SK-N-SH treated with all-trans-retinoic acid at 6 μM for 48 hours (cell line): ENCODE data around the gene AXIN2.
"Not testable (repeated sequence)": the region's sequence is repeated elsewhere in the genome, so short reads cannot be mapped to it uniquely, and the experiment has no call there.

Experiments used
- ATAC-seq: fragments of 200-7000 bp; cut with Tn5 transposase; 3 replicates; pipeline ENCODE4 v1.9.1; 2020; ENCODE audit warnings: mild to moderate bottlenecking, moderate library complexity
- ARNTL ChIP-seq: fragments of 450-650 bp; formaldehyde crosslinking; IDR thresholded peaks from 2 replicates; pipeline ENCODE4 v1.5.0; 2020; ENCODE audit warnings: low read depth, mild to moderate bottlenecking, moderate library complexity, borderline replicate concordance
- CREB5 ChIP-seq: fragments of 250-450 bp; sonication (Bioruptor Pico); IDR thresholded peaks from 2 replicates; pipeline ENCODE4 v1.5.1; 2020; ENCODE audit warnings: low read depth, mild to moderate bottlenecking, moderate library complexity
- GLIS3 ChIP-seq: fragments of 250-450 bp; sonication (Bioruptor Pico); IDR thresholded peaks from 2 replicates; pipeline ENCODE4 v1.5.0; 2020; ENCODE audit warnings: mild to moderate bottlenecking, moderate library complexity
- ISL1 ChIP-seq: fragments of 250-450 bp; sonication (Bioruptor Pico); IDR thresholded peaks from 2 replicates; pipeline ENCODE4 v2.1.2; 2022; ENCODE audit warnings: mild to moderate bottlenecking, moderate library complexity
- OSR1 ChIP-seq: fragments of 250-450 bp; sonication (Bioruptor Pico); IDR thresholded peaks from 2 replicates; pipeline ENCODE4 v1.8.0; 2022; ENCODE audit warnings: moderate library complexity, mild to moderate bottlenecking, inconsistent platforms
- PPARA ChIP-seq: fragments of 250-450 bp; sonication (Bioruptor Pico); IDR thresholded peaks from 2 replicates; pipeline ENCODE4 v1.5.0; 2020; ENCODE audit warnings: mild to moderate bottlenecking, borderline replicate concordance
- RARB ChIP-seq: fragments of 250-450 bp; sonication (Bioruptor Pico); IDR thresholded peaks from 2 replicates; pipeline ENCODE4 v1.8.0; 2021; ENCODE audit warnings: mild to moderate bottlenecking, moderate library complexity
- SNAI2 ChIP-seq: fragments of 250-450 bp; sonication (Bioruptor Pico); IDR thresholded peaks from 2 replicates; pipeline ENCODE4 v1.5.0; 2020; ENCODE audit warnings: mild to moderate bottlenecking, moderate library complexity
- TCF4 ChIP-seq: fragments of 250-450 bp; sonication (Bioruptor Pico); IDR thresholded peaks from 2 replicates; pipeline ENCODE4 v1.8.0; 2021; ENCODE audit warnings: mild to moderate bottlenecking, moderate library complexity, borderline replicate concordance
- TOX ChIP-seq: fragments of 250-450 bp; sonication (Bioruptor Pico); IDR thresholded peaks from 2 replicates; pipeline ENCODE4 v1.8.0; 2021; ENCODE audit warnings: mild to moderate bottlenecking, moderate library complexity, borderline replicate concordance
- TSHZ2 ChIP-seq: fragments of 250-450 bp; sonication (Bioruptor Pico); IDR thresholded peaks from 2 replicates; pipeline ENCODE4 v1.5.0; 2020; ENCODE audit warnings: mild to moderate bottlenecking, moderate library complexity
- ZC3H10 ChIP-seq: fragments of 250-450 bp; sonication (Bioruptor Pico); IDR thresholded peaks from 2 replicates; pipeline ENCODE4 v1.5.1; 2021; ENCODE audit warnings: mild to moderate bottlenecking, moderate library complexity
- ZFP3 ChIP-seq: fragments of 250-450 bp; sonication (Bioruptor Pico); IDR thresholded peaks from 2 replicates; pipeline ENCODE4 v1.5.0; 2020; ENCODE audit warnings: mild to moderate bottlenecking, moderate library complexity
- ZFP30 ChIP-seq: fragments of 450-650 bp; formaldehyde crosslinking; IDR thresholded peaks from 2 replicates; pipeline ENCODE4 v1.5.0; 2022; ENCODE audit warnings: mild to moderate bottlenecking, moderate library complexity
- ZNF70 ChIP-seq: fragments of 450-650 bp; formaldehyde crosslinking; IDR thresholded peaks from 2 replicates; pipeline ENCODE4 v1.5.0; 2020; ENCODE audit warnings: mild to moderate bottlenecking, moderate library complexity
- ZNF8 ChIP-seq: fragments of 450-650 bp; formaldehyde crosslinking; IDR thresholded peaks from 2 replicates; pipeline ENCODE4 v1.5.0; 2020; ENCODE audit warnings: mild to moderate bottlenecking, moderate library complexity
- TF ChIP-seq, protein P1 (sequence below): fragments of 250-450 bp; sonication (Bioruptor Pico); IDR thresholded peaks from 2 replicates; pipeline ENCODE4 v1.5.1; 2021; ENCODE audit warnings: mild to moderate bottlenecking, moderate library complexity
- TF ChIP-seq, protein P2 (sequence below): fragments of 250-450 bp; sonication (Bioruptor Pico); IDR thresholded peaks from 2 replicates; pipeline ENCODE4 v1.8.0; 2020; ENCODE audit warnings: mild to moderate bottlenecking, moderate library complexity, borderline replicate concordance
- TF ChIP-seq, protein P3 (sequence below): fragments of 250-450 bp; sonication (Bioruptor Pico); IDR thresholded peaks from 2 replicates; pipeline ENCODE4 v1.8.0; 2021; ENCODE audit warnings: low read depth, mild to moderate bottlenecking, moderate library complexity, borderline replicate concordance

Gene AXIN2

GRCh38 chr17:65527381-65527780 lies 34.1 kb downstream of the AXIN2 start:
- no peak for ATAC-seq
- TF ChIP-seq, protein P1, sequence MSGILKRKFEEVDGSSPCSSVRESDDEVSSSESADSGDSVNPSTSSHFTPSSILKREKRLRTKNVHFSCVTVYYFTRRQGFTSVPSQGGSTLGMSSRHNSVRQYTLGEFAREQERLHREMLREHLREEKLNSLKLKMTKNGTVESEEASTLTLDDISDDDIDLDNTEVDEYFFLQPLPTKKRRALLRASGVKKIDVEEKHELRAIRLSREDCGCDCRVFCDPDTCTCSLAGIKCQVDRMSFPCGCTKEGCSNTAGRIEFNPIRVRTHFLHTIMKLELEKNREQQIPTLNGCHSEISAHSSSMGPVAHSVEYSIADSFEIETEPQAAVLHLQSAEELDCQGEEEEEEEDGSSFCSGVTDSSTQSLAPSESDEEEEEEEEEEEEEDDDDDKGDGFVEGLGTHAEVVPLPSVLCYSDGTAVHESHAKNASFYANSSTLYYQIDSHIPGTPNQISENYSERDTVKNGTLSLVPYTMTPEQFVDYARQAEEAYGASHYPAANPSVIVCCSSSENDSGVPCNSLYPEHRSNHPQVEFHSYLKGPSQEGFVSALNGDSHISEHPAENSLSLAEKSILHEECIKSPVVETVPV: no peak
- no peak for TF ChIP-seq TOX (CRISPR knock-in tag)

GRCh38 chr17:65526854-65527253 lies 34.6 kb downstream of the AXIN2 start:
- ATAC-seq: not testable (repeated sequence)

DNA sequence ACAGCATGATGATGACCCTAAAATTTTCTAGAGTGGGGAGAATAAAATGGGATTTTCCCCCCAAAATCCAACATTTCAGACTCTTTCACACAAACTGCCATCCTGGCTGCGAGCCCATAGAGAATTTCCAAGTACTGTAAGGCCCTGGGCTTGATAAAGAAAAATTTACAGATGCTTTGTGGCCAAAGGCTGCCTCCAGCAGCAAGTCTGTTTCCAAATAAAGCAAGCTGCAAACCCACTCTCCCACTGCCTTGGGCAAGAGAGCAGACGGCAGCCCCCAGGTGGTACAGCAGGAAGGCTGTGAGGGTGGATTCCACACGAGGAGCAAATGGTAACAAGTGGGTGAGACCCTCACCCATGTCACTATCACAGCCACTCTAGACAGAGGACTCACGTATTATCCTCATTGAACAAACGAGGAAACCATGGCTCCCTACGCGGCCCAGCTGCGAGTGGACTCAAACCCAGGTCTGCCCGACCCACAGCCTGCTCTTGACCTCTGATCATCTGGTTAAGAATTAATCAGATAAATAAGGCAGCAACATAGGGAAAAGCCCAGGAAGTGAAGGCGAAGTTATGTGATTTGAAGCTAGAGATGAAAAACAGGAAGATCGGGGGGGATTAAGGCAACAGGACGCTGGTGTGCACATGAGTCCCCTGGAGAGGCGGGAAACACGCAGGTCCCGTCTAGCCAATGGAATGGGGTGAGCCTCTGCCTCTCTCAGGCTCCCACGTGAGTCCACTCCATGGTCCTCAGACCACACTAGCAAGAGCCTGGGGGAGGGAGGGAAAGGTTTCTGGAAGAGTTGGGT lies 37.4 kb downstream of the AXIN2 start:
- ATAC-seq: no peak
- no peak for TF ChIP-seq TSHZ2 (CRISPR knock-in tag)
- TF ChIP-seq ZFP3 (CRISPR knock-in tag): no peak
- TF ChIP-seq ZC3H10 (CRISPR knock-in tag): no peak
- TF ChIP-seq, protein P2, sequence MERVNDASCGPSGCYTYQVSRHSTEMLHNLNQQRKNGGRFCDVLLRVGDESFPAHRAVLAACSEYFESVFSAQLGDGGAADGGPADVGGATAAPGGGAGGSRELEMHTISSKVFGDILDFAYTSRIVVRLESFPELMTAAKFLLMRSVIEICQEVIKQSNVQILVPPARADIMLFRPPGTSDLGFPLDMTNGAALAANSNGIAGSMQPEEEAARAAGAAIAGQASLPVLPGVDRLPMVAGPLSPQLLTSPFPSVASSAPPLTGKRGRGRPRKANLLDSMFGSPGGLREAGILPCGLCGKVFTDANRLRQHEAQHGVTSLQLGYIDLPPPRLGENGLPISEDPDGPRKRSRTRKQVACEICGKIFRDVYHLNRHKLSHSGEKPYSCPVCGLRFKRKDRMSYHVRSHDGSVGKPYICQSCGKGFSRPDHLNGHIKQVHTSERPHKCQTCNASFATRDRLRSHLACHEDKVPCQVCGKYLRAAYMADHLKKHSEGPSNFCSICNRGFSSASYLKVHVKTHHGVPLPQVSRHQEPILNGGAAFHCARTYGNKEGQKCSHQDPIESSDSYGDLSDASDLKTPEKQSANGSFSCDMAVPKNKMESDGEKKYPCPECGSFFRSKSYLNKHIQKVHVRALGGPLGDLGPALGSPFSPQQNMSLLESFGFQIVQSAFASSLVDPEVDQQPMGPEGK (CRISPR knock-in tag): no peak
- TF ChIP-seq ISL1 (CRISPR knock-in tag): no peak
- TF ChIP-seq SNAI2 (CRISPR knock-in tag): no peak
- no peak for TF ChIP-seq ARNTL (CRISPR knock-in tag)
- TF ChIP-seq ZFP30 (CRISPR knock-in tag): no peak
- TF ChIP-seq CREB5 (CRISPR knock-in tag): no peak
- TF ChIP-seq TOX (CRISPR knock-in tag): no peak
- TF ChIP-seq TCF4 (CRISPR knock-in tag): no peak
- no peak for TF ChIP-seq OSR1
- TF ChIP-seq, protein P3, sequence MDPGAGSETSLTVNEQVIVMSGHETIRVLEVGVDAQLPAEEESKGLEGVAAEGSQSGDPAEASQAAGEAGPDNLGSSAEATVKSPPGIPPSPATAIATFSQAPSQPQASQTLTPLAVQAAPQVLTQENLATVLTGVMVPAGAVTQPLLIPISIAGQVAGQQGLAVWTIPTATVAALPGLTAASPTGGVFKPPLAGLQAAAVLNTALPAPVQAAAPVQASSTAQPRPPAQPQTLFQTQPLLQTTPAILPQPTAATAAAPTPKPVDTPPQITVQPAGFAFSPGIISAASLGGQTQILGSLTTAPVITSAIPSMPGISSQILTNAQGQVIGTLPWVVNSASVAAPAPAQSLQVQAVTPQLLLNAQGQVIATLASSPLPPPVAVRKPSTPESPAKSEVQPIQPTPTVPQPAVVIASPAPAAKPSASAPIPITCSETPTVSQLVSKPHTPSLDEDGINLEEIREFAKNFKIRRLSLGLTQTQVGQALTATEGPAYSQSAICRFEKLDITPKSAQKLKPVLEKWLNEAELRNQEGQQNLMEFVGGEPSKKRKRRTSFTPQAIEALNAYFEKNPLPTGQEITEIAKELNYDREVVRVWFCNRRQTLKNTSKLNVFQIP: no peak
- no peak for TF ChIP-seq GLIS3

DNA sequence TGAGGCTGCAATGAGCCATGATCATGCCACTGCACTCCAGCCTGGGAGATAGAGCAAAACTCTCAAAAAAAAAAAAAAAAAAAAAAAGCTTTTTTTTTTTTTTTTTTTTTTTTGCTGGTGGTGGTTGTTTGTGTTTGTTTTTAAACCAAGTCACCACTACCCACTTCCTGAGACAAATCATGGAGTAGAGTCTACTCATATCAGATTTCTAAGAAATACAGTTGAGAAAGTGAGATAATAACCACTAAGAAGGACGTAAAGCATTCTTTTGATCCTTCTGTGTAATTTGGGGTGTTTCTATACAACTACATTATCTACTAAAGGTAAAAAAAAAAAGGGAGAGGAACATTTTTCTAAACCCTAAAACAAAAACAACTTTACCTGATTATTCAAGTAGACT lies 38.0 kb downstream of the AXIN2 start:
- no peak for ATAC-seq
- TF ChIP-seq, protein P3: no peak
- no peak for TF ChIP-seq OSR1
- no peak for TF ChIP-seq PPARA
- no peak for TF ChIP-seq ISL1 (CRISPR knock-in tag)
- no peak for TF ChIP-seq CREB5 (CRISPR knock-in tag)
- no peak for TF ChIP-seq ARNTL (CRISPR knock-in tag)
- TF ChIP-seq TOX (CRISPR knock-in tag): no peak
- TF ChIP-seq RARB (CRISPR knock-in tag): no peak
- TF ChIP-seq ZC3H10 (CRISPR knock-in tag): no peak
- TF ChIP-seq ZFP30 (CRISPR knock-in tag): no peak
- TF ChIP-seq SNAI2 (CRISPR knock-in tag): no peak
- no peak for TF ChIP-seq ZNF70 (CRISPR knock-in tag)
- no peak for TF ChIP-seq ZNF8
- no peak for TF ChIP-seq TCF4 (CRISPR knock-in tag)
